ENCODE results near the gene RAD54L2.

- no peak for TF ChIP-seq EZH2 (IDR thresholded peaks at IDR 0.05; ENCODE audit: borderline replicate concordance)
- peak; percentile 95 for TF ChIP-seq CTCF (IDR thresholded peaks at IDR 0.05; ENCODE audit: poor library complexity)
Observed at GRCh38 chr3:51501833-51502561, 36.5 kb upstream of the RAD54L2 start.
